T-cell (primary cell): ENCODE data around the gene AVP. TPM values are rescaled to one million over a fixed set of nuclear protein-coding genes. Genes with fewer than 3 reads are reported as not detected.
"Not testable (repeated sequence)": the region's sequence is repeated elsewhere in the genome, so short reads cannot be mapped to it uniquely, and the experiment has no call there.

Source experiments
- ATAC-seq, 4 experiments: fragments of 200-7000 bp in 3 of 4; fragments of 150-1000 bp in 1 of 4; cut with Tn5 transposase; replicated peaks in 1 of 4; 1 replicate in 3 of 4; 2 replicates in 1 of 4; pipeline ENCODE4 v1.10.0; 2021; ENCODE audit warnings: moderate library complexity in 3 of 4, mild to moderate bottlenecking in 2 of 4, moderate number of reproducible peaks in 1 of 4
- CTCF ChIA-PET, 2 donors: fragments of 300-600 bp; sonication (Branson Sonifier 250); formaldehyde crosslinking; loops; one replicate each; lab custom pipeline; 2022; ENCODE audit warnings: antibody characterized with exemption in 2 of 2; lab: Charles Lee
- POLR2A ChIA-PET, 2 donors: fragments of 300-600 bp; sonication (Branson Sonifier 250); formaldehyde crosslinking; loops; one replicate each; lab custom pipeline; 2022; ENCODE audit warnings: antibody characterized with exemption in 2 of 2; lab: Charles Lee
- DNase-seq, 35 experiments: peaks; one replicate each; pipeline versions ENCODE4 v3.0.0 to v3.0.0-alpha.2; 2013 to 2023
- H3K27ac ChIP-seq: one replicate; pipeline ENCODE4 v1.5.1; 2013; ENCODE audit warnings: low read length
- H3K27me3 ChIP-seq, 2 experiments: replicated peaks in 1 of 2; 1 replicate in 1 of 2; 2 replicates in 1 of 2; pipeline versions ENCODE4 v1.6.1 to v1.7.0; 2013; ENCODE audit warnings: low read length in 1 of 2, mixed read lengths in 1 of 2; ENCODE audit not compliant: control insufficient read depth in 2 of 2, insufficient read depth in 2 of 2; ENCODE audit errors: extremely low read depth in 1 of 2
- H3K36me3 ChIP-seq, 2 donors: 1 replicate in 1 of 2; 2 replicates in 1 of 2; pipeline versions ENCODE4 v1.6.1 to v1.7.0; 2013; ENCODE audit warnings: low read length in 1 of 2; ENCODE audit not compliant: control insufficient read depth in 2 of 2, insufficient read depth in 1 of 2; ENCODE audit errors: extremely low read depth in 1 of 2
- H3K4me1 ChIP-seq, 2 experiments: 1 replicate in 1 of 2; 2 replicates in 1 of 2; pipeline versions ENCODE4 v1.6.1 to v1.7.0; 2013; ENCODE audit warnings: low read length in 2 of 2, mixed read lengths in 1 of 2; ENCODE audit not compliant: insufficient read depth in 2 of 2, control insufficient read depth in 1 of 2; ENCODE audit errors: extremely low read depth in 1 of 2
- H3K4me3 ChIP-seq, 2 donors: 1 replicate in 1 of 2; 2 replicates in 1 of 2; pipeline versions ENCODE4 v1.5.1 to v1.7.0; 2013; ENCODE audit warnings: mild to moderate bottlenecking in 2 of 2, low read length in 1 of 2, moderate library complexity in 1 of 2; ENCODE audit not compliant: control insufficient read depth in 1 of 2; ENCODE audit errors: extremely low read depth in 1 of 2
- H3K9me3 ChIP-seq: 2 replicates; pipeline ENCODE4 v1.7.0; 2013
- H3K27ac Mint-ChIP-seq, 2 donors: one replicate each; pipeline ENCODE4 v1.8.0; 2020 to 2021; ENCODE audit warnings: mild to moderate bottlenecking in 2 of 2, mixed read lengths in 2 of 2
- H3K27me3 Mint-ChIP-seq, 2 donors: one replicate each; pipeline ENCODE4 v1.8.0; 2021 to 2022; ENCODE audit warnings: mixed read lengths in 2 of 2
- H3K36me3 Mint-ChIP-seq: one replicate; pipeline ENCODE4 v1.8.0; 2021; ENCODE audit warnings: mixed read lengths
- H3K4me1 Mint-ChIP-seq, 3 donors: one replicate each; pipeline ENCODE4 v1.8.0; 2020 to 2022; ENCODE audit warnings: mixed read lengths in 3 of 3, mild to moderate bottlenecking in 1 of 3
- H3K4me3 Mint-ChIP-seq, 3 donors: one replicate each; pipeline ENCODE4 v1.8.0; 2020 to 2022; ENCODE audit warnings: mild to moderate bottlenecking in 3 of 3, mixed read lengths in 3 of 3, moderate library complexity in 3 of 3
- H3K9me3 Mint-ChIP-seq, 3 donors: one replicate each; pipeline ENCODE4 v1.8.0; 2020 to 2022; ENCODE audit warnings: mixed read lengths in 3 of 3
- WGBS: methylation state at CpG from one replicate; pipeline ENCODE4 v1.1.5; 2013; ENCODE audit warnings: missing lambda C conversion rate; ENCODE audit not compliant: insufficient coverage; 5-methylcytosine and 5-hydroxymethylcytosine counted together
- total RNA-seq, 35 experiments: library from RNA in 6 of 35; stranded (reverse) in 6 of 35; fragments of 120-200 nt in 1 of 35; gene quantifications; one replicate each; pipeline versions ENCODE4 v1.2.1 to v1.2.4 and lab custom pipeline; 2013 to 2026

AVP gene
- total RNA-seq, 5 donors from 2014 or later (not counting 1 experiment from before 2014, with no cell fraction given), result 0.44 to 1.6 (median 0.59) TPM; not detected in 2

GRCh38 chr20:3121955-3122610 is 37.6 kb upstream of the AVP start:
- Mint-ChIP-seq H3K36me3 (peaks cover 29% of the 10 kb centered on the region), H3K4me1 (peaks cover 35 to 55% (median 47%) of the 10 kb centered on the region in 3 donors), H3K27me3 (no peaks in the 10 kb centered on the region), H3K4me3 (peak overlapping the region; percentile 62 to 76 (median 69)), H3K9me3 (peaks cover 0 to 3% (median 0%) of the 10 kb centered on the region in 3 donors), H3K27ac (peak overlapping the region; percentile 99)
- Histone ChIP-seq H3K27ac (peak overlapping the region; percentile 80), H3K9me3 (no peaks in the 10 kb centered on the region), H3K36me3 (peaks cover 0 to 16% of the 10 kb centered on the region in 2 donors), H3K4me1 (peaks cover 22 to 47% of the 10 kb centered on the region in 2 experiments), H3K4me3 (no peak overlapping the region), H3K27me3 (no peaks in the 10 kb centered on the region)
- ChIA-PET CTCF (interaction anchor here (0.6 to 1.2 kb wide), 2 partner anchors 124 to 194 kb away, joined by 3 to 4 read pairs; no protein-coding TSS in a partner anchor), POLR2A (interaction anchor here in 1 of 2 donors (0.7 kb wide), 1 partner anchor 110 kb away, joined by 3 read pairs; no protein-coding TSS in a partner anchor)
- ATAC-seq, result no peak
- DNase-seq, result no peak
- 98% methylated on average over 6 of the region's 12 CpGs for WGBS

GRCh38 chr20:3121271-3121911 is 36.9 kb upstream of the AVP start:
- peaks cover 28% of the 10 kb centered on the region for H3K36me3 Mint-ChIP-seq
- H3K4me3 ChIP-seq, result peak overlapping the region in 1 of 2 donors; percentile 44
- WGBS, result 57% methylated on average over 11 of the region's 11 CpGs
- H3K9me3 ChIP-seq, result no peaks in the 10 kb centered on the region
- H3K4me1 Mint-ChIP-seq, result peaks cover 35 to 55% (median 47%) of the 10 kb centered on the region in 3 donors
- H3K27me3 Mint-ChIP-seq, result no peaks in the 10 kb centered on the region
- H3K36me3 ChIP-seq, result peaks cover 0 to 16% of the 10 kb centered on the region in 2 donors
- H3K27ac ChIP-seq, result peak overlapping the region; percentile 80
- POLR2A ChIA-PET, result no interaction called here
- H3K27me3 ChIP-seq, result no peaks in the 10 kb centered on the region
- peak overlapping the region; percentile 62 to 76 (median 69) for H3K4me3 Mint-ChIP-seq
- H3K27ac Mint-ChIP-seq, result peak overlapping the region; percentile 99
- DNase-seq (peak in 30 of 35 experiments; percentile 9 to 69 (median 34)), ATAC-seq (peak; percentile 82 to 90 (median 86))
- CTCF ChIA-PET, result interaction anchor here (0.6 to 1.2 kb wide), 2 partner anchors 123 to 195 kb away, joined by 3 to 4 read pairs; no protein-coding TSS in a partner anchor
- H3K4me1 ChIP-seq, result peaks cover 22 to 47% of the 10 kb centered on the region in 2 experiments
- peaks cover 0 to 3% (median 0%) of the 10 kb centered on the region in 3 donors for H3K9me3 Mint-ChIP-seq

GRCh38 chr20:3119044-3119443 is 34.5 kb upstream of the AVP start:
- POLR2A ChIA-PET, result no interaction called here
- peak overlapping the region; percentile 72 to 78 for H3K27ac Mint-ChIP-seq
- no peak for ATAC-seq

GRCh38 chr20:3117839-3118379 is 33.4 kb upstream of the AVP start:
- H3K4me3 Mint-ChIP-seq, result peak overlapping the region in 1 of 3 donors; percentile 21
- H3K9me3 ChIP-seq, H3K4me3 ChIP-seq, H3K9me3 Mint-ChIP-seq, H3K27me3 ChIP-seq, H3K27me3 Mint-ChIP-seq, H3K27ac ChIP-seq: not testable (repeated sequence)
- H3K4me1 ChIP-seq, result peaks cover 20 to 53% of the 10 kb centered on the region in 2 experiments
- DNase-seq (peak in 33 of 35 experiments; percentile 20 to 74 (median 49)), ATAC-seq (peak; percentile 24 to 63 (median 39))
- peaks cover 32 to 52% (median 48%) of the 10 kb centered on the region in 3 donors for H3K4me1 Mint-ChIP-seq
- H3K36me3 ChIP-seq, result peaks cover 2 to 29% of the 10 kb centered on the region in 2 donors
- H3K27ac Mint-ChIP-seq, result peak overlapping the region; percentile 64 to 70
- peaks cover 31% of the 10 kb centered on the region for H3K36me3 Mint-ChIP-seq
- 55% methylated on average over 5 of the region's 14 CpGs for WGBS
- POLR2A ChIA-PET, result interaction anchor here (0.6 to 1.1 kb wide), 3 partner anchors 42 to 101 kb away, joined by 3 to 5 read pairs (median 5); partner anchors contain the start of genes FASTKD5 (in 1 of the 2) and UBOX5 (in 1 of the 2)
- CTCF ChIA-PET, result interaction anchor here (0.6 to 1.4 kb wide), 5 partner anchors 26 to 693 kb away, joined by 3 to 5 read pairs (median 3); no protein-coding TSS in a partner anchor

More at GRCh38 chr20:3119044-3119443, 34.5 kb upstream of the AVP start:
- H3K4me1 Mint-ChIP-seq, result peaks cover 41 to 59% (median 58%) of the 10 kb centered on the region in 3 donors
- H3K27me3 ChIP-seq, result no peaks in the 10 kb centered on the region
- CTCF ChIA-PET, result interaction anchor here in 1 of 2 donors (1.4 kb wide), 1 partner anchor 37 kb away, joined by 3 read pairs; no protein-coding TSS in a partner anchor
- H3K27me3 Mint-ChIP-seq, result no peaks in the 10 kb centered on the region
- no peak overlapping the region for H3K27ac ChIP-seq
- WGBS, result 89% methylated on average over 4 of the region's 5 CpGs
- peaks cover 0 to 3% (median 0%) of the 10 kb centered on the region in 3 donors for H3K9me3 Mint-ChIP-seq
- DNase-seq, result no peak
- H3K4me3 Mint-ChIP-seq, result no peak overlapping the region
- peaks cover 22 to 59% of the 10 kb centered on the region in 2 experiments for H3K4me1 ChIP-seq
- no peaks in the 10 kb centered on the region for H3K9me3 ChIP-seq
- peaks cover 0 to 23% of the 10 kb centered on the region in 2 donors for H3K36me3 ChIP-seq
- peaks cover 29% of the 10 kb centered on the region for H3K36me3 Mint-ChIP-seq
- H3K4me3 ChIP-seq, result no peak overlapping the region

- Histone ChIP-seq H3K27me3 (no peaks in the 10 kb centered on the region), H3K4me1 (peaks cover 8 to 38% of the 10 kb centered on the region in 2 experiments), H3K4me3 (no peak overlapping the region), H3K9me3 (no peaks in the 10 kb centered on the region), H3K36me3 (peaks cover 2 to 24% of the 10 kb centered on the region in 2 donors), H3K27ac (no peak overlapping the region)
- Mint-ChIP-seq H3K27ac (no peak overlapping the region), H3K36me3 (peaks cover 25% of the 10 kb centered on the region), H3K9me3 (no peaks in the 10 kb centered on the region), H3K4me1 (peaks cover 20 to 36% (median 32%) of the 10 kb centered on the region in 3 donors), H3K4me3 (no peak overlapping the region), H3K27me3 (no peaks in the 10 kb centered on the region)
- WGBS, result 100% methylated on average over 1 of the region's 4 CpGs
- CTCF ChIA-PET, result interaction anchor here (0.7 to 3.0 kb wide), 5 partner anchors 9 to 465 kb away, joined by 3 to 16 read pairs (median 5); no protein-coding TSS in a partner anchor
- POLR2A ChIA-PET, result no interaction called here
- ATAC-seq, result no peak
- DNase-seq, result no peak
Observed at GRCh38 chr20:3116341-3116740, 31.8 kb upstream of the AVP start.
